Fibroblast of lung (primary cell): ENCODE data around the gene CDK15.

Source experiments
- CTCF ChIP-seq, 2 donors: IDR thresholded peaks in 1 of 2; conservative IDR thresholded peaks in 1 of 2; 1 replicate in 1 of 2; 2 replicates in 1 of 2; pipeline ENCODE4 v1.5.1; 2011 to 2012; ENCODE audit warnings: low read length in 2 of 2, control low read depth in 1 of 2, inconsistent platforms in 1 of 2, low read depth in 1 of 2, mild to moderate bottlenecking in 1 of 2
- EZH2 ChIP-seq: IDR thresholded peaks from 2 replicates; pipeline ENCODE4 v1.5.1; 2012; ENCODE audit warnings: low read length, control low read depth, mild to moderate bottlenecking; ENCODE audit errors: missing control alignments

- TF ChIP-seq EZH2 (no peak), CTCF (conservative IDR thresholded peaks at IDR 0.05 in 1 of 2, IDR thresholded peaks at IDR 0.05 in 1 of 2; ENCODE audit: low read depth in 1 of 2, low read length in 2 of 2) (no peak)
These were observed 98.4 kb downstream of the CDK15 start for GRCh38 chr2:201904538-201905420.
